Measurements from ENCODE around the gene ADARB2.

Gene ADARB2

DNA sequence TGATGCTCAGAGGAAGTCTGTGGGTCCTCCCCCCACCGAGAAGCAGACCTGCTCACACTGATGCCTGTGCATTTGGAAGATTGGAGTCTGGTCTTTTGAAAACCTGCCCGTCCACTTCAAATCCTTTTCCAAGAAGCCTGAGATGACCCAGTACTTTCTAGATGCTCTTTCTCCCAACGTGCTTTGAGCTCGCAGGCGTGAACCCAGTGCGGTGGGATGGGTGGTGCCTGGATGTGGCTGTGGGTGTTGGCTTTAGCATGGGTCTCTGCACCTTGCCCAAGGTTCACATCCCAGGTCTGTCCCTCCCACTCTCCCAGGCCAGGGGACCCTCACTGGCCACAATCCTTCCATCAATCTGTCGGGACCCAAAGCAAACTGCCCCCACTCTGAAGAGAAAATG, 170.2 kb downstream of the ADARB2 start:
- TF ChIP-seq PAX5 (IDR thresholded peaks at IDR 0.05; ENCODE audit: insufficient read depth, low read length, severe bottlenecking) (no peak), TAF1 (IDR thresholded peaks at IDR 0.05; ENCODE audit: low read depth, low read length) (no peak), POLR2A (IDR thresholded peaks at IDR 0.05; ENCODE audit: low read depth, low read length) (no peak), POU2F2 (IDR thresholded peaks at IDR 0.05; ENCODE audit: low read depth, low read length) (no peak), POLR2AphosphoS5 (IDR thresholded peaks at IDR 0.05; ENCODE audit: low read depth, low read length) (no peak), SPI1 (IDR thresholded peaks at IDR 0.05; ENCODE audit: low read depth, low read length) (no peak)
- FAIRE-seq (no peak), DNase-seq (ENCODE audit: insufficient read length, low spot score) (no peak)

DNA sequence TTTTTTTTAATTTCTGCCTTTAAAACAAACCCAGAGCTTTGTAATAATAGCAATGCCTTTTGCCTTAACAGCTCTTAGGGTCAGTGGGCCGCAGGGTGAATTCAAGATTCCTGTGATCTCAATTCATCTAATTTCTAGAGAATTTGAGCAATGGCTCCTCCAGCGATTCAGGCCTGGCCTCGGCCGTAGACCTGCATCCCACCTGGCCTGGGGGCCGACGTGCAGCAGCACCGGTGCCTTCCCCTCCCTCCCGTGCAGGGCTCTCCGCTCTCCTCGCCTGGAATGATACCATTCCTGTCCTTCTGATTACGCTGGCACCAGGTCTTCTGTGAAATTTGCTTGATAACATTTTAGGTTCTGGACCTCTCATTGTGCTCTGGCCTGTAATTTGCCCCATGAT, 172.5 kb downstream of the ADARB2 start:
- TF ChIP-seq SPI1 (IDR thresholded peaks at IDR 0.05; ENCODE audit: low read depth, low read length): no peak
- TF ChIP-seq POU2F2 (IDR thresholded peaks at IDR 0.05; ENCODE audit: low read depth, low read length): no peak
- no peak for TF ChIP-seq POLR2A (IDR thresholded peaks at IDR 0.05; ENCODE audit: low read depth, low read length)
- no peak for TF ChIP-seq PAX5 (IDR thresholded peaks at IDR 0.05; ENCODE audit: insufficient read depth, low read length, severe bottlenecking)
- no peak for TF ChIP-seq POLR2AphosphoS5 (IDR thresholded peaks at IDR 0.05; ENCODE audit: low read depth, low read length)
- no peak for TF ChIP-seq TAF1 (IDR thresholded peaks at IDR 0.05; ENCODE audit: low read depth, low read length)
- DNase-seq (ENCODE audit: insufficient read length, low spot score): no peak
- FAIRE-seq: no peak

DNA sequence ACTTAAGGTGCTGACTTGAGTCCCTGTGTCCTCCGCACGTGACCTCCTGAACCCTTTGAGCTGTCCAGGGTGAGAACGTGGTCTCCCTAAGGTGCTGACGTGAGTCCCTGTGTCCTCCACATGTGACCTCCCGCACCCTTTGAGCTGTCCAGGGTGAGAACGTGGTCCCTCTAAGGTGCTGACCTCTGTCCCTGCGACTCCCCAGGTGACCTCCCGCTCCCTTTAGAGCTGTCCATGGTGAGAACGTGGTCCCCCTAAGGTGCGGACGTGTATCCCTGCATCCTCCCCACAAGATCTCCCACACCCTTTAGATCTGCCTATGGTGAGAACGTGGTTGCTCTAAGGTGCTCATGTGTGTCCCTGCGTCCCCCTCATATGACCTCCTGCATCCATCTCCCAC, 174.3 kb downstream of the ADARB2 start:
- DNase-seq (ENCODE audit: insufficient read length, low spot score): no peak
- TF ChIP-seq POLR2AphosphoS5 (IDR thresholded peaks at IDR 0.05; ENCODE audit: low read depth, low read length) (no peak), POU2F2 (IDR thresholded peaks at IDR 0.05; ENCODE audit: low read depth, low read length) (no peak), POLR2A (IDR thresholded peaks at IDR 0.05; ENCODE audit: low read depth, low read length) (no peak), SPI1 (IDR thresholded peaks at IDR 0.05; ENCODE audit: low read depth, low read length) (no peak), PAX5 (IDR thresholded peaks at IDR 0.05; ENCODE audit: insufficient read depth, low read length, severe bottlenecking) (no peak), TAF1 (IDR thresholded peaks at IDR 0.05; ENCODE audit: low read depth, low read length) (no peak)
- no peak for FAIRE-seq

DNA sequence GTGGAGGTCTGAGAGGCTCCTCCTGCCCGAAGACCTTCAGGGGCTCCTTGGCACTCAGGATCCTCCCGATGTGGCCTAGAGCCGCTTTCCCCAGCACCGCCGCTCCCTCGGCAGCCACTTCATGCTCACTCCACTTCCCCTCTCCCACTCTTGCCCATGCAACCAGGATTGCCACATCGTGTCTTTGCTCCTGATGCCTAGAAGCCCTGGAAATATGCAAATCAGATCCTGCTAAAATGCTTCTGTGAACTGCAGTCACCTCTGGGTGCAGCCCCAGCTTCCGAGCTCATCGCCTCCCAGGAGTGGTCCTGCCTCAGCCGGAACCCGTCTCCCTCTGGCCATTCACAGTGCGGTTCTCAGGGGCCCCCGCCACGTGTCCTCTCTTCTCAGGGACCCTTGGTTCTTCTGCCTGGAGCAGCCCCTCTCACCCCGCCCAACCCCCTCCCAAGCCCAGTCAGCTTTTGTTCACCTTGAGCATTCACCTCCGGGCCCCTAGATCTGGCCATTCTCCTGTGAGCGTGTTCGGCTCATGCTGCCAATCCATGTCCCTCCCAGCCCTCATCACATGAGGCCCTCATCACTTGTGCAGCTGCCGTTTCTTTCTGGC, 175.5 kb downstream of the ADARB2 start:
- no peak for TF ChIP-seq POLR2AphosphoS5 (IDR thresholded peaks at IDR 0.05; ENCODE audit: low read depth, low read length)
- TF ChIP-seq PAX5 (IDR thresholded peaks at IDR 0.05; ENCODE audit: insufficient read depth, low read length, severe bottlenecking): no peak
- TF ChIP-seq POLR2A (IDR thresholded peaks at IDR 0.05; ENCODE audit: low read depth, low read length): no peak
- no peak for TF ChIP-seq POU2F2 (IDR thresholded peaks at IDR 0.05; ENCODE audit: low read depth, low read length)
- TF ChIP-seq SPI1 (IDR thresholded peaks at IDR 0.05; ENCODE audit: low read depth, low read length): no peak
- no peak for TF ChIP-seq TAF1 (IDR thresholded peaks at IDR 0.05; ENCODE audit: low read depth, low read length)
- FAIRE-seq: no peak
- DNase-seq (ENCODE audit: insufficient read length, low spot score): no peak

DNA sequence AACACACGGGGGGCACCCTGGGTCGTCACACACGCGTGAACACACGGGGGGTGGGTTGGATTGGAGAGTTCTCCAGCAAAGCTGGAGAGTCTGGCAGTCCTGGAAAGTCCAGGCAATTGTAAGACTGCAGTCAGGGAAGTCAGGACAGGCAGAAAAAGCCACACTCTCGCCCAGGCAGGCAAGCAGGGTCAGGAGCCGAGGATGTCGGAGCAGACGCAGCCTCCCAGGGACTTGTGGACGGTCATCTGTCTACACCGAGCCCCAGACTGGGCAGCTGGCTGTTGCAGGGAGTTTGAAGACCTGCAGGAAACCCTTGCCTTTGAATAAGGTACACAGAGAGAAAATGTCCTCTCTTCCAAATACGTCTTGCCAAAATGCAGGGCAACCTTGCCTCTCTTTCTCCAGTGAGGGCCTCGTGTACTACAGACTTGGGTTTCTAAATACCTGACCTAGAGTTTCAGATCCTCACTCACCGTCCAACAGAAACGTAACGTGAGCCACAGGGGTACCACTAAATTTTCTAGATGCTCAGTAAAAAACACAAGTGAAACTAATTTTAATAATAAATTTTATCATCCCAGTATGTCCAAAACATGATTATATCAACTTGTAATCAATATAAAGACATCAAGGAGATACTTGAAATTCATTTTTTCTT, 176.7 kb downstream of the ADARB2 start:
- FAIRE-seq (no peak), DNase-seq (ENCODE audit: insufficient read length, low spot score) (no peak)
- TF ChIP-seq POU2F2 (IDR thresholded peaks at IDR 0.05; ENCODE audit: low read depth, low read length) (no peak), POLR2AphosphoS5 (IDR thresholded peaks at IDR 0.05; ENCODE audit: low read depth, low read length) (no peak), TAF1 (IDR thresholded peaks at IDR 0.05; ENCODE audit: low read depth, low read length) (no peak), PAX5 (IDR thresholded peaks at IDR 0.05; ENCODE audit: insufficient read depth, low read length, severe bottlenecking) (no peak), SPI1 (IDR thresholded peaks at IDR 0.05; ENCODE audit: low read depth, low read length) (peak; percentile 58; the same call in 1 of the 2 replicates), POLR2A (IDR thresholded peaks at IDR 0.05; ENCODE audit: low read depth, low read length) (no peak)

DNA sequence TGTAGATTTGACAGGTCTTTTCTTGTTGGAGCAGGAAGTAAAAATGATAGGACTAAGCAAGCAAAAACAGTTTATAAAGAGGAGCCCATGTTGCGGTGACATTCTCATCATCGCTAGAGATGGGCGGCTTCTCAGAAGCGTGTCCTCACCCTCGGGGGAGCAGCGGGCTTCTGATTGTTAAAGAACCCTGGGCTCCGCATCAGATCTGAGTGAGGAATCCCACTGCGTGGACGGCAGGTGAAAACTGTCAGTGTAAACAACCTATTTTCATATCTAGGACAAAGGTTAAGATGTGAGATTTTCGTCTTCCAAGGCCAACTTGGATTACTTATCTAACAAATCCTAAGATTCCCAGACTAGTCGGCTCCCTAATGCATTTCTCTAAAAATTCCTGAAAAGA, 177.6 kb downstream of the ADARB2 start:
- FAIRE-seq: no peak
- no peak for DNase-seq (ENCODE audit: insufficient read length, low spot score)
- TF ChIP-seq POLR2AphosphoS5 (IDR thresholded peaks at IDR 0.05; ENCODE audit: low read depth, low read length): no peak
- TF ChIP-seq POU2F2 (IDR thresholded peaks at IDR 0.05; ENCODE audit: low read depth, low read length): no peak
- TF ChIP-seq SPI1 (IDR thresholded peaks at IDR 0.05; ENCODE audit: low read depth, low read length): no peak
- no peak for TF ChIP-seq TAF1 (IDR thresholded peaks at IDR 0.05; ENCODE audit: low read depth, low read length)
- TF ChIP-seq POLR2A (IDR thresholded peaks at IDR 0.05; ENCODE audit: low read depth, low read length): no peak
- no peak for TF ChIP-seq PAX5 (IDR thresholded peaks at IDR 0.05; ENCODE audit: insufficient read depth, low read length, severe bottlenecking)

DNA sequence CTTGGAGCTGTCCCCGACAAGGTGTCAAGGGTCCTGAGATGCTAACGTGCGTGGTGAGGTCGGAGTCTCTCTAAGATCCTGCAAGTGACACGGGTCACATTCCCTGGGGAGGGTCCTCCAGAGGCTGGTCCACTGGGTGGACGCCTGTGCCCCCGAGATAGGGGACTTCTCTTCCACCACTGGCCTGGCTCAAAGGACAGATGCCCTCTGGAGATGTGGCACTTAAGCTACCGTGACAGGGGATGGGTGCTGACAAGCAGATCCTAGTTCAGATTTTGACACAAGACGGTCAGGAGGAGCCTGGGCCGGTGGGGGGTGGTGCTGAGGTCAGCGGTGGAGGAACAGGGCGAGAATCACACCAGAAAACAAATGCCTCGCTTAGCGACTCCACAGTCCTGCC, 178.0 kb downstream of the ADARB2 start:
- no peak for FAIRE-seq
- TF ChIP-seq POLR2A (IDR thresholded peaks at IDR 0.05; ENCODE audit: low read depth, low read length): no peak
- no peak for TF ChIP-seq PAX5 (IDR thresholded peaks at IDR 0.05; ENCODE audit: insufficient read depth, low read length, severe bottlenecking)
- TF ChIP-seq TAF1 (IDR thresholded peaks at IDR 0.05; ENCODE audit: low read depth, low read length): no peak
- TF ChIP-seq POLR2AphosphoS5 (IDR thresholded peaks at IDR 0.05; ENCODE audit: low read depth, low read length): no peak
- no peak for TF ChIP-seq POU2F2 (IDR thresholded peaks at IDR 0.05; ENCODE audit: low read depth, low read length)
- no peak for DNase-seq (ENCODE audit: insufficient read length, low spot score)

DNA sequence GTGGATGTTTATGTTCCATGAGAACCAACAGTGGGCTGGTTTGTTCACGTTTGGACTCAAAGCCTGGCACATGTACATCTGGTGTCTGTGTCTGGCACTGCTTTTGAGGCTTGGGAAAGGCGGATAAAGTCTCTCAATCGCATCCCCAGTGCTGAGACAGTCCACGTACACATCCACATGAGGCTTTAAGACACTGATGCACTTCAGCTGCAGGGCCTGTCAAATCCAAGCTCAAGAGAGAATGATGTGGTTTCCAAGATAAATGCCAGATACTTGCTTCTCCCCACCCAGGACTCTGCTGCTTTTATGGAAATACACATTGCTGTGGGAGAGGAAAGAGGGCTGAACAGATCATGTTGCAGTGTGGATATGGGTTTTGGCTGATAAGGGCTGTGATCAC, 178.4 kb downstream of the ADARB2 start:
- TF ChIP-seq POU2F2 (IDR thresholded peaks at IDR 0.05; ENCODE audit: low read depth, low read length) (no peak), PAX5 (IDR thresholded peaks at IDR 0.05; ENCODE audit: insufficient read depth, low read length, severe bottlenecking) (no peak), TAF1 (IDR thresholded peaks at IDR 0.05; ENCODE audit: low read depth, low read length) (no peak), SPI1 (IDR thresholded peaks at IDR 0.05; ENCODE audit: low read depth, low read length) (no peak), POLR2A (IDR thresholded peaks at IDR 0.05; ENCODE audit: low read depth, low read length) (no peak), POLR2AphosphoS5 (IDR thresholded peaks at IDR 0.05; ENCODE audit: low read depth, low read length) (no peak)
- FAIRE-seq: no peak

DNA sequence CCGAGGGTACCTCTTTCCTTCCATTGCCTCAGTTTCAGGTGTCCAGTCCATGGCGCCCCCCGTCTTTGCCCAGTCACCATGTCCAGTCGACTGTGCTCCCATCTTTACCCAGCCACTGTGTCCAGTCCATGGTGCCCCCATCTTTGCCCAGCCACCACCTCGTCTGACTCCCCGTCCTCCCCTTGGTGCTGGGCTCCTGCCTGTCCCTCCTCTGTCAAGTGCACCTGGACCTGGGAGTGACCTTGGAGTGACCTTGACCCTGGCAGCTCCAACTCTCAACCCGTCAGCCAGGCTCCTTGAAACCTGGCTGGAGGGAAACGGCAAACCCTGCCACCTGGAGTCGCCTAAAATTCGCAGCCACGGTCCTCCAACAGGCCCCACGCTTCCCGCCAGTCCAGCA, 180.2 kb downstream of the ADARB2 start:
- no peak for TF ChIP-seq SPI1 (IDR thresholded peaks at IDR 0.05; ENCODE audit: low read depth, low read length)
- no peak for TF ChIP-seq PAX5 (IDR thresholded peaks at IDR 0.05; ENCODE audit: insufficient read depth, low read length, severe bottlenecking)
- DNase-seq (ENCODE audit: insufficient read length, low spot score): no peak
- FAIRE-seq: no peak

More for the DNA sequence above, 178.4 kb downstream of the ADARB2 start:
- DNase-seq (ENCODE audit: insufficient read length, low spot score): no peak
